ENCODE measurements around the gene SPAG16. TPM values are rescaled to one million over a fixed set of nuclear protein-coding genes. Genes with fewer than 3 reads are reported as not detected.

Gene SPAG16
- total and polyA plus RNA-seq, 2 donors from 2014 or later: 35.9 to 38.5 TPM

DNA sequence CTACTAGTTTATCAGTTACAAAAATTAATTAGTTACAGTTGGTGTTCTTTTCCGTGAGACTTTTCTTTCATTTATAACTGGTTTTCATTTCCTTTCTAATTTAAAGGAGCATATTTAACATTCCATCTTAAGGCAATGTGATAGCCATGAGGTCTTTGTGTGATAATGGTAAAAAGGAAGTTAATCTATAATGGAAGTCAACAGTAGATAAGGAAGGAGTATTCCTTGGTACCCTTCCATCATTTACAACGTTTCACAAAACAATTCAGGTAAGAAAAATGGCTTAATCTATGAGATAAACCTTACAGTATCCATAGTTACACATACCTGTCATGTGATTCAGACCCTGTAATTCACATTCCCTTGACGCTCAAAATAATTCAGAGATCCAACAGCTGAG lies 601.2 kb downstream of the SPAG16 start:
- no peak for FAIRE-seq
- H3K9me3 ChIP-seq (ENCODE audit: control insufficient read depth in 2 of 3, insufficient read depth in 1 of 3, low read length in 3 of 3): no peaks in the 10 kb centered on the region
- intact Hi-C loops (cut with DNase I): no loop called here

DNA sequence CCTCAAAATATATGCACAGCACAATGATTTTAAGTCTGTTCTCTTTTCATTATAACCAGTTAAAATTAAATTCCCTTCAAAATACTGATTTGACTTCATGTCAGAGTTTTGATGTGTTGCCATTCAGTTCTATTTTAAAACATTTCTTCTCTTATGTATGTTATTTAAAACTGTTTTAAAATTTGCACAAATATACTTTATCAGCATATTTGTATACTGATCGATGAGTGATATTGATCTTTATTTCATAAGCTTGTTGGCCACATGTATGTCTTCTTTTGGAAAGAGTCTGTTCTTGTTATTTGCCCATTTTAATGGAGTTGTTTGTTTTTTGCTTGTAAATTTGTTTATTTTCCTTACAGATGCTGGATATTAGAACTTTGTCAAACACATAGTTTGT lies 630.2 kb downstream of the SPAG16 start:
- Histone ChIP-seq H3K9me3 (ENCODE audit: control insufficient read depth in 2 of 3, insufficient read depth in 1 of 3, low read length in 3 of 3) (peaks cover 0 to 6% (median 0%) of the 10 kb centered on the region in 3 donors), H3K36me3 (ENCODE audit: control insufficient read depth in 2 of 3, insufficient read depth in 3 of 3, low read length in 3 of 3) (no peaks in the 10 kb centered on the region), H3K4me1 (ENCODE audit: control insufficient read depth in 2 of 3, insufficient read depth in 2 of 3, low read depth in 1 of 3, low read length in 3 of 3) (no peaks in the 10 kb centered on the region), H3K27me3 (ENCODE audit: control insufficient read depth, insufficient read depth, low read length) (no peaks in the 10 kb centered on the region), H3K4me3 (ENCODE audit: low read length in 3 of 3) (no peak overlapping the region), H3K27ac (ENCODE audit: low read depth in 2 of 2, low read length in 2 of 2) (no peak overlapping the region), H3K9ac (ENCODE audit: low read length in 3 of 3) (no peak overlapping the region)
- FAIRE-seq (no peak), DNase-seq (no peak)
- TF ChIP-seq CTCF (IDR thresholded peaks at IDR 0.05; ENCODE audit: borderline replicate concordance, extremely low read depth, insufficient read depth): no peak
- intact Hi-C loops (cut with DNase I): no loop called here

More for the DNA sequence above, 601.2 kb downstream of the SPAG16 start:
- no peak overlapping the region for H3K9ac ChIP-seq (ENCODE audit: low read length in 3 of 3)
- H3K27me3 ChIP-seq (ENCODE audit: control insufficient read depth, insufficient read depth, low read length): no peaks in the 10 kb centered on the region
- H3K27ac ChIP-seq (ENCODE audit: low read depth in 2 of 2, low read length in 2 of 2): no peak overlapping the region
- no peak for TF ChIP-seq CTCF (IDR thresholded peaks at IDR 0.05; ENCODE audit: borderline replicate concordance, extremely low read depth, insufficient read depth)
- H3K36me3 ChIP-seq (ENCODE audit: control insufficient read depth in 2 of 3, insufficient read depth in 3 of 3, low read length in 3 of 3): no peaks in the 10 kb centered on the region
- no peaks in the 10 kb centered on the region for H3K4me1 ChIP-seq (ENCODE audit: control insufficient read depth in 2 of 3, insufficient read depth in 2 of 3, low read depth in 1 of 3, low read length in 3 of 3)
- no peak overlapping the region for H3K4me3 ChIP-seq (ENCODE audit: low read length in 3 of 3)
- no peak for DNase-seq

DNA sequence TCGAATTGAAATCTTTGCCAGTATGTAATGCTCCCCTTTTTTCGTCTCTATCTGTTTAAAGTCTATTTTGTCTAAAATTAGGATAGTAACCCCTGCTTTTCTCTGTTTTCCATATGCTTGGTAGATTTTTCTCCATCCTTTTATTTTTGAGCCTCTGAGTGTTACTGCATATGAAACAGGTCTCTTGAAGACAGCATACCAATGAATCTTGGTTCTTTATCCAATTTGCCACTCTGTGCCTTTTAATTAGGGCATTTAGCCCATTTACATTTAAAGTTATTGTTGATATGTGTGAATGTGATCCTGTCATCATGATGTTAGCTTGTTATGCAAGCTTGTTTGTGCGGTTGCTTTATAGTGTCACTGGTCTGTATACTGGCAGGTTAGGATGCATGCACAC lies 635.8 kb downstream of the SPAG16 start:
- intact Hi-C loops (cut with DNase I): no loop called here
- H3K36me3 ChIP-seq (ENCODE audit: control insufficient read depth in 2 of 3, insufficient read depth in 3 of 3, low read length in 3 of 3): no peaks in the 10 kb centered on the region
- H3K9me3 ChIP-seq (ENCODE audit: control insufficient read depth in 2 of 3, insufficient read depth in 1 of 3, low read length in 3 of 3): peaks cover 0 to 23% (median 5%) of the 10 kb centered on the region in 3 donors
- H3K27me3 ChIP-seq (ENCODE audit: control insufficient read depth, insufficient read depth, low read length): no peaks in the 10 kb centered on the region
- H3K4me3 ChIP-seq (ENCODE audit: low read length in 3 of 3): no peak overlapping the region
- FAIRE-seq (no peak), DNase-seq (no peak)
- no peaks in the 10 kb centered on the region for H3K4me1 ChIP-seq (ENCODE audit: control insufficient read depth in 2 of 3, insufficient read depth in 2 of 3, low read depth in 1 of 3, low read length in 3 of 3)
- no peak for TF ChIP-seq CTCF (IDR thresholded peaks at IDR 0.05; ENCODE audit: borderline replicate concordance, extremely low read depth, insufficient read depth)
- H3K9ac ChIP-seq (ENCODE audit: low read length in 3 of 3): no peak overlapping the region
- H3K27ac ChIP-seq (ENCODE audit: low read depth in 2 of 2, low read length in 2 of 2): no peak overlapping the region

DNA sequence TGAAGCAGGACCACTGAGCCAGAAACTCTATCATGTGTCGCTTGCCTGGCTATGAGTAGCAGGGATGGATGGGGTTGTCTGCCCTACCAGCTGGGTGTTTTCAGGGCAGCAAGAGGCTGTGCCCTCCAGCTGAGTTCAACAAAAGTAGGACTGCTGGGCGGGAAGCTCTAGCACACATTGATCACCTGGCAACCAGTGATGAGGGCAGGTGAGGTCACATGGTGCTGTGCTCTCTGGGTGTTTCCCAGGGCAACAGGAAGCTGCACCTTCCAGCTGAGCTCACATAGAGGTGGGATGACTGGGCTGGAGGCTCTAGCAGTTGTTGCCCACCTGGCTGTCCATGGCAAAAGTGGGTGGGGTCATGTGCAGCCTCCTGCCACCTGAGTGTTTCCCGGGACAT lies 639.3 kb downstream of the SPAG16 start:
- Histone ChIP-seq H3K4me3 (ENCODE audit: low read length in 3 of 3) (no peak overlapping the region), H3K27me3 (ENCODE audit: control insufficient read depth, insufficient read depth, low read length) (no peaks in the 10 kb centered on the region), H3K36me3 (ENCODE audit: control insufficient read depth in 2 of 3, insufficient read depth in 3 of 3, low read length in 3 of 3) (no peaks in the 10 kb centered on the region), H3K9ac (ENCODE audit: low read length in 3 of 3) (no peak overlapping the region), H3K4me1 (ENCODE audit: control insufficient read depth in 2 of 3, insufficient read depth in 2 of 3, low read depth in 1 of 3, low read length in 3 of 3) (no peaks in the 10 kb centered on the region), H3K27ac (ENCODE audit: low read depth in 2 of 2, low read length in 2 of 2) (no peak overlapping the region), H3K9me3 (ENCODE audit: control insufficient read depth in 2 of 3, insufficient read depth in 1 of 3, low read length in 3 of 3) (peaks cover 0 to 23% (median 5%) of the 10 kb centered on the region in 3 donors)
- DNase-seq (no peak), FAIRE-seq (no peak)
- intact Hi-C loops (cut with DNase I): no loop called here
- TF ChIP-seq CTCF (IDR thresholded peaks at IDR 0.05; ENCODE audit: borderline replicate concordance, extremely low read depth, insufficient read depth): no peak

All from kidney (tissue), 14 donors.